ENCODE data around the gene IGF1R.

GRCh38 chr15:98718426-98719136, 70.2 kb downstream of the IGF1R start:
- TF ChIP-seq CTCF (IDR thresholded peaks at IDR 0.05) (no peak), EP300 (IDR thresholded peaks at IDR 0.05; ENCODE audit: low read depth) (no peak), POLR2A (IDR thresholded peaks at IDR 0.05) (no peak), POLR2AphosphoS5 (IDR thresholded peaks at IDR 0.05) (no peak)

Data from transverse colon (tissue), 4 donors.